Glomerular endothelial cell (primary cell): Measurements from ENCODE around the gene FGR. TPM values are rescaled to one million over a fixed set of nuclear protein-coding genes. Genes with fewer than 3 reads are reported as not detected.
"Not testable (repeated sequence)": the region's sequence is repeated elsewhere in the genome, so short reads cannot be mapped to it uniquely, and the experiment has no call there.

ENCODE experiments used
- DNase-seq: peaks from one replicate; pipeline ENCODE4 v3.0.0-alpha.2; 2011; ENCODE audit warnings: low read depth, low spot score; ENCODE audit errors: extremely low read depth
- total RNA-seq: library from RNA; depleted of rRNA; stranded (reverse); fragments of >200 nt; gene quantifications from 2 replicates; pipeline ENCODE4 v1.2.3, GENCODE V29; 2015

The FGR gene
- total RNA-seq, 1 donor from 2014 or later: not detected

- DNase-seq: no peak
These were observed 3.2 kb upstream of the FGR start for GRCh38 chr1:27638047-27638734.

GRCh38 chr1:27635396-27636142 is 584 bp upstream of the FGR start:
- DNase-seq: no peak

GRCh38 chr1:27634177-27634984 is 604 bp downstream of the FGR start:
- no peak for DNase-seq

GRCh38 chr1:27633640-27634176 is 1.3 kb downstream of the FGR start:
- no peak for DNase-seq

- DNase-seq: no peak
These were observed 1.7 kb downstream of the FGR start for GRCh38 chr1:27633298-27633610.

GRCh38 chr1:27632387-27633297 is 2.3 kb downstream of the FGR start:
- DNase-seq: no peak

GRCh38 chr1:27630859-27631491 is 4.0 kb downstream of the FGR start:
- no peak for DNase-seq

- no peak for DNase-seq
These were observed 6.3 kb downstream of the FGR start for GRCh38 chr1:27628712-27629111.

GRCh38 chr1:27627733-27628132 is 7.3 kb downstream of the FGR start:
- DNase-seq: not testable (repeated sequence)

GRCh38 chr1:27627061-27627460 is 7.9 kb downstream of the FGR start:
- DNase-seq: no peak

GRCh38 chr1:27626031-27626935 is 8.7 kb downstream of the FGR start:
- DNase-seq: no peak

GRCh38 chr1:27624467-27625178 is 10.4 kb downstream of the FGR start:
- no peak for DNase-seq

GRCh38 chr1:27623327-27624212 is 11.4 kb downstream of the FGR start:
- DNase-seq: no peak

GRCh38 chr1:27622828-27623227 is 12.2 kb downstream of the FGR start:
- DNase-seq: no peak

- DNase-seq: no peak
These were observed 13.7 kb downstream of the FGR start for GRCh38 chr1:27621051-27621920.

- not testable (repeated sequence) for DNase-seq
These were observed 15.1 kb downstream of the FGR start for GRCh38 chr1:27619782-27620438.
